Astrocyte (in vitro differentiated cells and primary cell): ENCODE measurements around the gene GBX1. TPM values are rescaled to one million over a fixed set of nuclear protein-coding genes. Genes with fewer than 3 reads are reported as not detected.

Experiments used
- DNase-seq: peaks from one replicate; pipeline ENCODE4 v3.0.0-alpha.2; 2010; ENCODE audit warnings: low read depth
- FAIRE-seq: peaks from 2 replicates; lab custom pipeline; 2011; peaks lifted over from hg19 to GRCh38; lab: Jason Lieb, UNC
- H2AFZ ChIP-seq: 2 replicates; pipeline ENCODE4 v1.6.0; 2012; ENCODE audit warnings: low read depth, low read length, inconsistent platforms
- H3K27ac ChIP-seq: 2 replicates; pipeline ENCODE4 v1.5.1; 2011; ENCODE audit warnings: low read depth, low read length, inconsistent platforms
- H3K27me3 ChIP-seq: 2 replicates; pipeline ENCODE4 v1.6.0; 2011; ENCODE audit warnings: low read length, inconsistent platforms; ENCODE audit not compliant: insufficient read depth
- H3K36me3 ChIP-seq: 2 replicates; pipeline ENCODE4 v1.5.1; 2011; ENCODE audit warnings: low read length, inconsistent platforms; ENCODE audit not compliant: insufficient read depth
- H3K4me1 ChIP-seq: 2 replicates; pipeline ENCODE4 v1.5.1; 2011; ENCODE audit warnings: low read length, inconsistent platforms; ENCODE audit not compliant: insufficient read depth
- H3K4me2 ChIP-seq: 2 replicates; pipeline ENCODE4 v1.6.0; 2012; ENCODE audit warnings: low read length, inconsistent platforms
- H3K4me3 ChIP-seq: 2 replicates; pipeline ENCODE4 v1.5.1; 2011; ENCODE audit warnings: low read depth, mild to moderate bottlenecking, low read length, inconsistent platforms; ENCODE audit not compliant: insufficient read depth
- H3K79me2 ChIP-seq: 2 replicates; pipeline ENCODE4 v1.6.0; 2012; ENCODE audit warnings: mild to moderate bottlenecking, low read length, inconsistent platforms; ENCODE audit not compliant: insufficient read depth
- H3K9ac ChIP-seq: 2 replicates; pipeline ENCODE4 v1.6.0; 2012; ENCODE audit warnings: mild to moderate bottlenecking, low read length, inconsistent platforms
- H3K9me3 ChIP-seq: 2 replicates; pipeline ENCODE4 v1.5.1; 2012; ENCODE audit warnings: low read depth, mild to moderate bottlenecking, low read length, inconsistent platforms; ENCODE audit not compliant: insufficient read depth
- H4K20me1 ChIP-seq: 2 replicates; pipeline ENCODE4 v1.6.0; 2012; ENCODE audit warnings: low read length, inconsistent platforms; ENCODE audit not compliant: insufficient read depth
- H3K27ac Mint-ChIP-seq: one replicate; pipeline ENCODE4 v1.8.0; 2021; ENCODE audit warnings: mild to moderate bottlenecking, mixed read lengths; ENCODE audit not compliant: unreplicated experiment
- H3K27me3 Mint-ChIP-seq: one replicate; pipeline ENCODE4 v1.8.0; 2021; ENCODE audit warnings: low read depth, mixed read lengths; ENCODE audit not compliant: unreplicated experiment
- H3K36me3 Mint-ChIP-seq: one replicate; pipeline ENCODE4 v1.8.0; 2021; ENCODE audit warnings: low read depth, mixed read lengths; ENCODE audit not compliant: unreplicated experiment
- H3K4me1 Mint-ChIP-seq: one replicate; pipeline ENCODE4 v1.8.0; 2021; ENCODE audit warnings: low read depth, mixed read lengths; ENCODE audit not compliant: unreplicated experiment
- H3K4me3 Mint-ChIP-seq: one replicate; pipeline ENCODE4 v1.8.0; 2021; ENCODE audit warnings: mild to moderate bottlenecking, moderate library complexity, mixed read lengths; ENCODE audit not compliant: unreplicated experiment
- H3K9me3 Mint-ChIP-seq: one replicate; pipeline ENCODE4 v1.8.0; 2021; ENCODE audit warnings: mild to moderate bottlenecking, mixed read lengths; ENCODE audit not compliant: unreplicated experiment
- EZH2 ChIP-seq: IDR thresholded peaks from 2 replicates; pipeline ENCODE4 v1.6.1; 2012; ENCODE audit warnings: mild to moderate bottlenecking, low read length, inconsistent platforms; ENCODE audit not compliant: insufficient read depth
- total RNA-seq: library from RNA; stranded (reverse); gene quantifications from 2 replicates; pipeline ENCODE4 v1.2.1, GENCODE V29; 2021
- TF ChIP-seq, protein P1 (sequence below): IDR thresholded peaks from 2 replicates; pipeline ENCODE4 v1.5.1; 2011; ENCODE audit warnings: low read depth, mild to moderate bottlenecking, inconsistent platforms, low read length, moderate library complexity; ENCODE audit not compliant: insufficient read depth

GBX1 gene
- total RNA-seq, 1 donor from 2014 or later: not detected

DNA sequence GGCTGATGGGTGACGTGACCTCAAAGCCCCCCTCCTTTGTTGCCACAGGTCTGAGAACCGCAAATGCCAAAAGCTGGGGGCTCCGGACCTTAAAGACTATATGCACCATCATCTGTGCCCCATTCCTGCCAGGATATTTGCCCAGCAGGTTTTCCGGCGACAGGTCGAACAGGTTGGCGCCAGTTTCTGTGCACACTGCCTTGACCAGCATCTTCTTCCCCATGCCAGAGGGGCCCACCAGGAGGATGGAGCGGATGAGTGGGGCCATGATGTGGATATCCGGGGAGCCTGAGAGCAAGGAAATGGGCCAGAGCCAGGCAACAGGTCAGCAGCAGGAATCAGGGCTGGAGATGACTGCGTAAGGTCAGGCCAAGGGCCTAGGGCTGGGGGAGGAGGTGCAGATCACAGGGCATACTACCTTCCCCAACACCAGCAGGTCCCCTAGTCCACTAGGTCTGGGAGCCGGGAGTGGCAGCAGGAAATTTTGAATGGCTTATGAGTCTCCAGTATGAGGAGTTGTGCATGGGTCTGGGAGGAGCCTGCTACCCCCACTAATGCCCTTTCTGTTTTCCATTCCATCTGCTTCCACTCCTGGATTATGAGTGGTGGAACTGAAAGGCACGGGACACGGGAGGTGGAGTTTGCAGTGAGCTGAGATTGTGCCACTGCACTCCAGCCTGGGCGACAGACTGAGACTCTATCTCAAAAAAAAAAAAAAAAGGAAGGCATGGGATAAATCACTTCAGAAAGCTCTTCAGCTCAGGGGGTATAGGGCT lies 25.9 kb upstream of the GBX1 start:
- H3K4me2 ChIP-seq: no peak overlapping the region
- H4K20me1 ChIP-seq: no peaks in the 10 kb centered on the region
- H3K4me1 ChIP-seq: no peaks in the 10 kb centered on the region
- Mint-ChIP-seq H3K27ac (no peak overlapping the region), H3K4me1 (no peaks in the 10 kb centered on the region), H3K4me3 (no peak overlapping the region), H3K27me3 (peaks cover 45% of the 10 kb centered on the region), H3K36me3 (no peaks in the 10 kb centered on the region), H3K9me3 (peaks cover 5% of the 10 kb centered on the region)
- H3K36me3 ChIP-seq: no peaks in the 10 kb centered on the region
- H3K9ac ChIP-seq: no peak overlapping the region
- DNase-seq: no peak
- H2AFZ ChIP-seq: no peak overlapping the region
- H3K27me3 ChIP-seq: peaks cover 28% of the 10 kb centered on the region
- H3K27ac ChIP-seq: no peak overlapping the region
- no peaks in the 10 kb centered on the region for H3K9me3 ChIP-seq
- FAIRE-seq: no peak
- TF ChIP-seq, protein P1, sequence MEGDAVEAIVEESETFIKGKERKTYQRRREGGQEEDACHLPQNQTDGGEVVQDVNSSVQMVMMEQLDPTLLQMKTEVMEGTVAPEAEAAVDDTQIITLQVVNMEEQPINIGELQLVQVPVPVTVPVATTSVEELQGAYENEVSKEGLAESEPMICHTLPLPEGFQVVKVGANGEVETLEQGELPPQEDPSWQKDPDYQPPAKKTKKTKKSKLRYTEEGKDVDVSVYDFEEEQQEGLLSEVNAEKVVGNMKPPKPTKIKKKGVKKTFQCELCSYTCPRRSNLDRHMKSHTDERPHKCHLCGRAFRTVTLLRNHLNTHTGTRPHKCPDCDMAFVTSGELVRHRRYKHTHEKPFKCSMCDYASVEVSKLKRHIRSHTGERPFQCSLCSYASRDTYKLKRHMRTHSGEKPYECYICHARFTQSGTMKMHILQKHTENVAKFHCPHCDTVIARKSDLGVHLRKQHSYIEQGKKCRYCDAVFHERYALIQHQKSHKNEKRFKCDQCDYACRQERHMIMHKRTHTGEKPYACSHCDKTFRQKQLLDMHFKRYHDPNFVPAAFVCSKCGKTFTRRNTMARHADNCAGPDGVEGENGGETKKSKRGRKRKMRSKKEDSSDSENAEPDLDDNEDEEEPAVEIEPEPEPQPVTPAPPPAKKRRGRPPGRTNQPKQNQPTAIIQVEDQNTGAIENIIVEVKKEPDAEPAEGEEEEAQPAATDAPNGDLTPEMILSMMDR: no peak
- TF ChIP-seq EZH2: no peak
- no peak overlapping the region for H3K4me3 ChIP-seq
- H3K79me2 ChIP-seq: no peaks in the 10 kb centered on the region

DNA sequence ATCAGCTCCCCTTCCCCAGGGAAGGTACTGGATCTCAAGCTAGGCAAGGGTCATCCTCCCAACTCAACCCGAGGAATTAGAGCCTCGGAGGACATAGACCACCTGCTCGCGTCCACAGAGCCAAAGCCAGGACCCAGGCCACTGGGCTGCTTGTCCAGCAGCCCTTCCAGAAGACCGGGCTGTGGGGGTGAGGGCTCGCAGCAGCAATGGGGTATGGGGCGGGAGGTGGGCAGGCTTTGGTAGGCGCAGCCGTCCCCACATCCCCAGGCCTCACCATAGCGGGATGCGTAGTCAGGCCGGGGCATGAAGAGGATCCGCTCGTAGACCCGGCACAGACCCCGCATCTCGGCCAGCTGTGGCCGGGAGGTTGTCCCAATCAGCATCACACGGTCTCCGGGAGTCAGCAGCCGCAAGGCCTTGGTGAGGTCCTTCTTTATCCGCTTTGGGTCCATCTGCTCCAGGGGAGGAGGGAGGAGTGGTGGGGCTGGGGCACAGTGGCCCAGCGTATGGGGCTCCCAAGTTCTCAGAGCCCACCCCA lies 24.6 kb upstream of the GBX1 start:
- no peak for DNase-seq
- FAIRE-seq: no peak
- no peaks in the 10 kb centered on the region for H3K36me3 ChIP-seq
- peaks cover 52% of the 10 kb centered on the region for H3K27me3 Mint-ChIP-seq
- TF ChIP-seq EZH2: no peak
- TF ChIP-seq, protein P1: no peak
- no peak overlapping the region for H3K4me3 ChIP-seq
- H3K4me2 ChIP-seq: no peak overlapping the region
- H3K4me3 Mint-ChIP-seq: no peak overlapping the region
- H3K9me3 ChIP-seq: no peaks in the 10 kb centered on the region
- H3K27me3 ChIP-seq: peaks cover 32% of the 10 kb centered on the region
- no peak overlapping the region for H2AFZ ChIP-seq
- H3K36me3 Mint-ChIP-seq: peaks cover 2% of the 10 kb centered on the region
- no peaks in the 10 kb centered on the region for H3K4me1 Mint-ChIP-seq
- no peaks in the 10 kb centered on the region for H3K79me2 ChIP-seq
- H3K27ac ChIP-seq: no peak overlapping the region
- H4K20me1 ChIP-seq: no peaks in the 10 kb centered on the region
- H3K4me1 ChIP-seq: no peaks in the 10 kb centered on the region
- peaks cover 5% of the 10 kb centered on the region for H3K9me3 Mint-ChIP-seq
- H3K9ac ChIP-seq: no peak overlapping the region
- H3K27ac Mint-ChIP-seq: no peak overlapping the region

DNA sequence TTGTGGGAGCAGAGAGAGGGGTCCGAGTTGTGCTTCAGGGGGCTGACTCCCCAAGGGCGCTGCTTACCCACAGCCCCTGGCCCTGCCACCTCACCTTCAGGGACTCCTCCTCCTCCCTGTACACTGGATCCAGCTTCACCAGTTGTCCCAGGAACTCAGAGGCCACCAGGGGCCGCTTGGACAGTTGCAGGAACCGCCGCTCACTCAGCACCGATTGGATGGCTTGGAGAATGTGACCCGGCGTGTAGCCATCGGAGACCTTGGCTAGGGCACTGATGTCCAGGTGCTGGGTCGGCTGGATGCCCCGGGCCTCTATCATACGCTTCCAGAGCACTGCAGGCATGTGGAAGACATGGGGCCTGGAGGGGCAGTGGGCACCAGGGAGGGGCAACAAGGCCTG lies 24.1 kb upstream of the GBX1 start:
- Mint-ChIP-seq H3K4me1 (no peaks in the 10 kb centered on the region), H3K4me3 (no peak overlapping the region), H3K27ac (no peak overlapping the region), H3K27me3 (peaks cover 57% of the 10 kb centered on the region), H3K9me3 (peaks cover 5% of the 10 kb centered on the region), H3K36me3 (peaks cover 2% of the 10 kb centered on the region)
- Histone ChIP-seq H3K4me1 (no peaks in the 10 kb centered on the region), H3K36me3 (no peaks in the 10 kb centered on the region), H2AFZ (no peak overlapping the region), H3K9ac (no peak overlapping the region), H4K20me1 (no peaks in the 10 kb centered on the region), H3K4me3 (no peak overlapping the region), H3K27me3 (peaks cover 29% of the 10 kb centered on the region), H3K27ac (no peak overlapping the region), H3K9me3 (no peaks in the 10 kb centered on the region), H3K79me2 (no peaks in the 10 kb centered on the region), H3K4me2 (no peak overlapping the region)
- DNase-seq (no peak), FAIRE-seq (no peak)
- TF ChIP-seq EZH2: no peak
